KOPT-K1 (cell line): Measurements from ENCODE around the gene LDLRAD4.

Experiments used
- H3K27ac ChIP-seq: fragments of 200-600 bp; sonication (generic); 2 replicates; pipeline ENCODE4 v1.5.1; 2016; ENCODE audit warnings: antibody characterized with exemption, mild to moderate bottlenecking, low read depth, low read length; ENCODE audit not compliant: poor library complexity, severe bottlenecking
- H3K36me3 ChIP-seq: fragments of 200-600 bp; sonication (generic); 2 replicates; pipeline ENCODE4 v1.5.1; 2017; ENCODE audit warnings: antibody characterized with exemption, mild to moderate bottlenecking, low read length, moderate library complexity; ENCODE audit not compliant: insufficient read depth
- H3K9me3 ChIP-seq: fragments of 200-600 bp; sonication (generic); 2 replicates; pipeline ENCODE4 v1.5.1; 2017; ENCODE audit warnings: antibody characterized with exemption, low read length, mild to moderate bottlenecking; ENCODE audit not compliant: insufficient read depth, poor library complexity, severe bottlenecking

The LDLRAD4 gene

GRCh38 chr18:13537022-13537780 is 318.6 kb downstream of the LDLRAD4 start:
- no peaks in the 10 kb centered on the region for H3K9me3 ChIP-seq
- H3K27ac ChIP-seq = no peak overlapping the region
- peaks cover 25% of the 10 kb centered on the region for H3K36me3 ChIP-seq

DNA sequence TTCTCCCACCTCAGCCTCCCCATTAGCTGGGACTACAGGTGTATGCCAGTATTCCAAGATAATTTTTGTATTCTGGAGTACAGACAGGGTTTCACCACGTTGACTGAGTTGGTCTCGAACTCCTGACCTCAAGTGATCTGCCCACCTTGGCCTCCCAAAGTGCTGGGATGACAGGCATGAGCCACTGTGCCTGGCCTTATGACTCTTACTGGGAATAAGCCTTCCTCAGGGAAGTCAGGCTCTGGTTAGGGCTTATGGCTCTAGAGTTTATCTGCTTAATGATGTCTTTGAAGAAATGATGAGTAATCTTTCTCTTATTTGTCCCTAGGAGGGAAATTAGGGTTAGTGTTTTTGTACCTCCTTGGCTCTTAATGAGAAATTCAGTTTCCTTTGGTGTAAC is 320.1 kb downstream of the LDLRAD4 start:
- Histone ChIP-seq H3K9me3 (no peaks in the 10 kb centered on the region), H3K27ac (peak overlapping the region; percentile 64), H3K36me3 (peaks cover 32% of the 10 kb centered on the region)

DNA sequence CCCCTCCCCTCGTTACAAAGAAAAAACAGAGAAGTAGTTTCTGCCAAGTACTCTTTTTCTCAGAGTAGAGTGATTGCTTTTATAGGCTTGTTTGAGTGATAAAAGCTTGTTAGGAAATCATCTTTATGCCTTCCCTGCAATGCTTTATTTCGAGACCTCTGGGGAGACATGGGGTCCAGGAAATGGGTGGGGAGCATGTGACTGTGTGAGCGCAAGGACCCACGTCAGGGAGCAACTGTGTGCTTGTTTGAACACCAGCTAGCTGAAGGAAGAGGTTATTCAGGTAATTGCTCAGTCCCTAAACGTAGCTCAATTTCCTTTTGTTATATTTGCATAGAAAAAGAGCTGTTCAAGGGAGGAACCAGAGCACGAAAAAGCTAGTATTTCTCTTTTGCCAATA is 320.5 kb downstream of the LDLRAD4 start:
- peaks cover 37% of the 10 kb centered on the region for H3K36me3 ChIP-seq
- H3K9me3 ChIP-seq = no peaks in the 10 kb centered on the region
- H3K27ac ChIP-seq = peak overlapping the region; percentile 64

GRCh38 chr18:13539843-13540476 is 321.4 kb downstream of the LDLRAD4 start:
- peaks cover 40% of the 10 kb centered on the region for H3K36me3 ChIP-seq
- H3K9me3 ChIP-seq = peaks cover 1% of the 10 kb centered on the region
- peak overlapping the region; percentile 64 for H3K27ac ChIP-seq

DNA sequence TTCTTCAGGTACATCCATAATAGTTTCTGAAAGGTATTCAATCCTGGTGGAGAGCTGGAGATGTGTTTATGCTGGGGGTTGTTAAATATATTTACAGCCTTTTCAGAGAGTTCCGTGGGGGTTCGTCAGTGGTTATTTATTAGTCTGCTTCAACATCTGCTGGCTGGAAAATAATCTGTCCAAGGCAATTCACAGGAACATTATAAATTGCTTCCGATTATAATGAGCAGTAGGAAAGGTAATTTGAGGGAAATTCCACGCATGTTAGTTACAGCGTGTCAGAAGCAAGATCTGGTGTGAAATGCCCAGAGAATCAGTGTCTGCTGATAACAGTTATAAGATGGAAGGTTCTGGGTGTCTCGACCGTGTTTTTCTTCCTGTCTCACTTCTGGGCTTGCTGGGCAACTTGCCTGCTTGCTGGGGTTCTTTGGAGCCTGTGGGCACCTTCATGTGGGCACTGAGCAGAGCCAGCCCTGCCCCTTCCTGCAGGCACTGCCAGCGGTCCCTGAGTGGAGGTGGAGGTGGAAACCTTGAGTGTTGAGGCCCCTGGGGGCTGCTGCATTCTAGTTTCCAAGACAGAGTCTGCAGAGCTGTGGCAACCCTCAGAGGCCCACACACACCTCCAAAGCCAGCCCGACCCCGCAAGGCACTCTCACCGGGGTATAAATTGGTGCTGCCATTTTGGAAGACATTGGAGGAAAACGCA is 322.1 kb downstream of the LDLRAD4 start:
- H3K9me3 ChIP-seq = peaks cover 8% of the 10 kb centered on the region
- H3K27ac ChIP-seq = peak overlapping the region; percentile 64
- peaks cover 47% of the 10 kb centered on the region for H3K36me3 ChIP-seq

GRCh38 chr18:13541621-13542519 is 323.3 kb downstream of the LDLRAD4 start:
- peaks cover 59% of the 10 kb centered on the region for H3K36me3 ChIP-seq
- H3K27ac ChIP-seq = peak overlapping the region; percentile 64

DNA sequence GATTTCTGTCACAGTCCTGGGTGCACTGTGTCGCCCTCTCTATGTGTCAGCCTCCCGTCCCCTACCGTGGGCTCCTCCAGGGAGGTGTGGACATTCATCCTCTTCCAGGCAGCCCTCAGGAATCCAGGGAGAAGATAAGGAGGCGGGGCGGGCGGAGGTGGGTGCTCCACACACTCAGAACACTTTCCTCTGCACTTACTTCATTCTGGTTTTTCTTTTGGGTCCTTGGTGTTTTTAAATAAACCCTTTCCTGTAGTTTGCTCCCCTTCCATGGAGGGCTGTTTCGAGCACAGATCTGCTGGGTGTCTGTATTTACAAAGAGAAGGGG is 323.9 kb downstream of the LDLRAD4 start:
- no peak overlapping the region for H3K27ac ChIP-seq
- H3K36me3 ChIP-seq = peaks cover 65% of the 10 kb centered on the region
- H3K9me3 ChIP-seq = peaks cover 26% of the 10 kb centered on the region

More at GRCh38 chr18:13541621-13542519, 323.3 kb downstream of the LDLRAD4 start:
- H3K9me3 ChIP-seq = peaks cover 20% of the 10 kb centered on the region

- Histone ChIP-seq H3K27ac (no peak overlapping the region), H3K36me3 (peaks cover 72% of the 10 kb centered on the region)
Observed at GRCh38 chr18:13543144-13543543, 324.6 kb downstream of the LDLRAD4 start.

GRCh38 chr18:13543811-13544732 is 325.5 kb downstream of the LDLRAD4 start:
- Histone ChIP-seq H3K36me3 (peaks cover 72% of the 10 kb centered on the region), H3K9me3 (peaks cover 35% of the 10 kb centered on the region), H3K27ac (no peak overlapping the region)

More at GRCh38 chr18:13543144-13543543, 324.6 kb downstream of the LDLRAD4 start:
- peaks cover 33% of the 10 kb centered on the region for H3K9me3 ChIP-seq

DNA sequence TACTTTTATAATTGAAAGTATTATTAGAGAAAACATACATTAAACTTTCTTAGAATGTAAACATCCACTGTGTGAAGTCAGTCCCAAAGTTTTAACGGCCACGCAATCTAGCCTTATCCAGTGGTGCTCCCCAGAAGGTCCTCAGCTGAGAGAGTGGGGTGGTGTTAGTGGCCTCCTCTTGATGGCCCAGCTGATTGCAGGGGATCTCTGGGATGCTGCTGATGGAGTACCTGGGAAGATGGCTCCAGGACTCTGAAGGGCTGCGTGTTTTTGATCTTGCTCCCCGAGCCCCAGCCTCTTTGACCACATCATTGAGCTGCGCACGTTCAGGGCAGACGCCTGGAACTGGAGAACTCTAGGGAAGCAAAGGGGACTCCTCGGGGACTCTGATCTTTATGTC is 326.4 kb downstream of the LDLRAD4 start:
- H3K27ac ChIP-seq = no peak overlapping the region
- H3K36me3 ChIP-seq = peaks cover 80% of the 10 kb centered on the region

GRCh38 chr18:13545514-13545913 is 327.0 kb downstream of the LDLRAD4 start:
- H3K36me3 ChIP-seq = peaks cover 86% of the 10 kb centered on the region
- H3K9me3 ChIP-seq = peaks cover 35% of the 10 kb centered on the region
- H3K27ac ChIP-seq = no peak overlapping the region

More for the DNA sequence above, 326.4 kb downstream of the LDLRAD4 start:
- peaks cover 35% of the 10 kb centered on the region for H3K9me3 ChIP-seq

- no peak overlapping the region for H3K27ac ChIP-seq
- peaks cover 35% of the 10 kb centered on the region for H3K9me3 ChIP-seq
- peaks cover 88% of the 10 kb centered on the region for H3K36me3 ChIP-seq
Observed at GRCh38 chr18:13545955-13546354, 327.4 kb downstream of the LDLRAD4 start.

- peaks cover 82% of the 10 kb centered on the region for H3K36me3 ChIP-seq
- peaks cover 35% of the 10 kb centered on the region for H3K9me3 ChIP-seq
- H3K27ac ChIP-seq = no peak overlapping the region
Observed at GRCh38 chr18:13546638-13547037, 328.1 kb downstream of the LDLRAD4 start.

DNA sequence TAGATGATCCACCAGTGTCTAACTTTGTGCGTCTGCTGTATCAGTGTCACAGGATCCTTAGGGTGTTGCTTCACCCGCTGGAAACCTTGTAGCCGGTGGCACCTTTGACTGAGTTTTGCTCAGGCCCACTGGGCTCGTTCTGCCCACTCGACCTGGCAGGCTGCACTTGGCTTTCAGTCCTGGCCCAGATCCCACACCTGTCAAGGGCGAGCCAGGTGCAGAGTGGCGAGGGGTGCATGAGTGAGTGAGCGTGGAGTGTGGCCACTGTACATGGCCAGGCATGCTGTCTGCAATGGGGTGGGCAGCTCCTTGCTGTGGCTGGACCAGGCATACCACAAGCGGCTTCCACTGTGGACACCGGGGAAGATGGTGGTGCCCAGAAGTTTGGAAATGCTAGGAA is 328.8 kb downstream of the LDLRAD4 start:
- Histone ChIP-seq H3K36me3 (peaks cover 80% of the 10 kb centered on the region), H3K27ac (no peak overlapping the region), H3K9me3 (peaks cover 35% of the 10 kb centered on the region)
